ENCODE data around the gene SOCS4.

DNA sequence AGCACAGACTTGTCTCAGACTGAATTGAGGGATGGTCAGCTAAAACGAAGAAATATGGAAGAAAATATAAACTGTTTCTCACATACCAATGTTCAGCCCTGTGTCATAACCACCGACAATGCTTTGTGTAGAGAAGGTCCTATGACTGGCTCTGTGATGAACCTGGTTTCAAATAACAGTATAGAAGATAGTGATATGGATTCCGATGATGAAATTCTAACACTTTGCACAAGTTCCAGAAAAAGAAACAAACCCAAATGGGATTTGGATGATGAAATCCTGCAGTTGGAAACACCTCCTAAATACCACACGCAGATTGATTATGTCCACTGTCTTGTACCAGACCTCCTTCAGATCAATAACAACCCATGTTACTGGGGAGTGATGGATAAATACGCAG is 16.5 kb downstream of the SOCS4 start:
- TF ChIP-seq, protein P1, sequence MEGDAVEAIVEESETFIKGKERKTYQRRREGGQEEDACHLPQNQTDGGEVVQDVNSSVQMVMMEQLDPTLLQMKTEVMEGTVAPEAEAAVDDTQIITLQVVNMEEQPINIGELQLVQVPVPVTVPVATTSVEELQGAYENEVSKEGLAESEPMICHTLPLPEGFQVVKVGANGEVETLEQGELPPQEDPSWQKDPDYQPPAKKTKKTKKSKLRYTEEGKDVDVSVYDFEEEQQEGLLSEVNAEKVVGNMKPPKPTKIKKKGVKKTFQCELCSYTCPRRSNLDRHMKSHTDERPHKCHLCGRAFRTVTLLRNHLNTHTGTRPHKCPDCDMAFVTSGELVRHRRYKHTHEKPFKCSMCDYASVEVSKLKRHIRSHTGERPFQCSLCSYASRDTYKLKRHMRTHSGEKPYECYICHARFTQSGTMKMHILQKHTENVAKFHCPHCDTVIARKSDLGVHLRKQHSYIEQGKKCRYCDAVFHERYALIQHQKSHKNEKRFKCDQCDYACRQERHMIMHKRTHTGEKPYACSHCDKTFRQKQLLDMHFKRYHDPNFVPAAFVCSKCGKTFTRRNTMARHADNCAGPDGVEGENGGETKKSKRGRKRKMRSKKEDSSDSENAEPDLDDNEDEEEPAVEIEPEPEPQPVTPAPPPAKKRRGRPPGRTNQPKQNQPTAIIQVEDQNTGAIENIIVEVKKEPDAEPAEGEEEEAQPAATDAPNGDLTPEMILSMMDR (IDR thresholded peaks at IDR 0.05), result no peak
- no peak for TF ChIP-seq POLR2A (IDR thresholded peaks at IDR 0.05)
